ENCODE results near the gene FAM50A.
A peak's percentile ranks its signal among the peaks of the same experiment; 100 is the strongest.

Gene FAM50A

DNA sequence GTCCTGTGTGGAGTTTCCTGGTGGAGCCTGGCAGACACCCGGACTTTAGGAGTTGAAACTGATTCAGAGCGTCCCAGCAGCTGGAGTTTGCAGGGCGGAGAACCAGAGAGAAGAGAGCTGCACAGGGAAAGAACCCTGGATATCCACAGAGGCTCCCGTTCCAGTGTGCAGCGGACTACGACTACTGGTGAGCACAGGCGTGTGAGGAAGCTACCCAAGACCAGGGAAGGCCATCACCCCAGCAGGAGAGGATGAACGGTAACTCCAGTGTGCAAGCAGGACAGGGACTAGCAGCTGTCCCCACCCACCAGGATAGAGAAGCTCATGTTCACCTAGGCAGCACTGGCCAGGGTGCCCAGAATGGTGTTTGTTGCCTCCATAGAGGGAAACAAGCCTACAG is 32.9 kb downstream of the FAM50A start:
- H3K4me3 ChIP-seq (ENCODE audit: low read length) = no peak overlapping the region
- DNase-seq (ENCODE audit: low read depth, low spot score) = no peak

- DNase-seq (ENCODE audit: low read depth, low spot score) = no peak
- peak overlapping the region; percentile 68 for H3K4me3 ChIP-seq (ENCODE audit: low read length)
Measured at GRCh38 chrX:154477891-154478477, 34.0 kb downstream of the FAM50A start.

- H3K4me3 ChIP-seq (ENCODE audit: low read length) = peak within 1 kb of the TSS; percentile 68
Measured at GRCh38 chrX:154478728-154479622, 35.0 kb downstream of the FAM50A start, which contains the start of gene LAGE3. Gene LAGE3, minus strand, starts transcription at chrX:154479281. Its CDS starts 366 bp downstream, at chrX:154478915.

DNA sequence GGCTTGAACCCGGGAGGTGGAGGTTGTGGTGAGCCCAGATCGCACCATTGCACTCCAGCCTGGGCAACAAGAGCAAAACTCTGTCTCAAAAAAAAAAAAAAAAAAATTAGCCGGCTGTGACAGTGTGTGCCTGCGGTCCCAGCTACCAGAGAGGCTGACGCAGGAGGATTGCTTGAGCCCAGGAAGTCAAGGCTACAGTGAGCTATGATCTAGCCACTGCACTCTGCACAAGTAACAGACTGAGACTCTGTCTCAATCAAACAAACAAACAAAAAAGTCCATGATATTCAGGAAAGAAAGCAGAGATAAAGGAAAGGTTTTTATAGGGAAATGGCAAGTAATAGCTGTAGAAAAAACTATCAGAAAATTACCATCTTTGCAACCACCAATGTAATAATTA is 37.3 kb downstream of the FAM50A start:
- no peak for DNase-seq (ENCODE audit: low read depth, low spot score)
- no peak overlapping the region for H3K4me3 ChIP-seq (ENCODE audit: low read length)

More at GRCh38 chrX:154478728-154479622, 35.0 kb downstream of the FAM50A start, which contains the start of gene LAGE3:
- DNase-seq (ENCODE audit: low read depth, low spot score) = peak; percentile 82

GRCh38 chrX:154481911-154482601 is 38.1 kb downstream of the FAM50A start:
- H3K4me3 ChIP-seq (ENCODE audit: low read length) = no peak overlapping the region
- DNase-seq (ENCODE audit: low read depth, low spot score) = no peak

DNA sequence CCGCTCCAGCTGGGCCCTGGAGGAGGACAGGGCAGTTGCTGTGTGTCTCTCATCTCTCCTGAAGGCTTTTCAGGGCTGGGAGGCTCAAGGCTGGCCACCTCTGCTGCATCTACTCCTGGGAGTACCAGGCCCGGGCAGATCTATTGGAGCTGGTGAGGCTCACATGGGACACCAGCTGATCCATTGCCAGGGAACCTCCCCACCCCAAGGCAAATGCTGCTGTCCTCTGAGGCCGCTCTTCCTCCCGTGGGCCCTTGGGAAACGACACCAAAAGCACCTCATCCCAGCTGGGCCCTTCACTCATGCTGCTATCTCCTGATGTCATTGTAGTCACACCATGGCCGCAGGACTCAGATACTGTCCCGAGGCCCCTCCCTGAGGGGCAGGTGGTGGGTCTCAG is 38.8 kb downstream of the FAM50A start:
- H3K4me3 ChIP-seq (ENCODE audit: low read length) = no peak overlapping the region
- no peak for DNase-seq (ENCODE audit: low read depth, low spot score)

GRCh38 chrX:154483325-154483724 is 39.4 kb downstream of the FAM50A start:
- DNase-seq (ENCODE audit: low read depth, low spot score) = no peak
- no peak overlapping the region for H3K4me3 ChIP-seq (ENCODE audit: low read length)

- no peak overlapping the region for H3K4me3 ChIP-seq (ENCODE audit: low read length)
- no peak for DNase-seq (ENCODE audit: low read depth, low spot score)
Measured at GRCh38 chrX:154484255-154485149, 40.6 kb downstream of the FAM50A start.

DNA sequence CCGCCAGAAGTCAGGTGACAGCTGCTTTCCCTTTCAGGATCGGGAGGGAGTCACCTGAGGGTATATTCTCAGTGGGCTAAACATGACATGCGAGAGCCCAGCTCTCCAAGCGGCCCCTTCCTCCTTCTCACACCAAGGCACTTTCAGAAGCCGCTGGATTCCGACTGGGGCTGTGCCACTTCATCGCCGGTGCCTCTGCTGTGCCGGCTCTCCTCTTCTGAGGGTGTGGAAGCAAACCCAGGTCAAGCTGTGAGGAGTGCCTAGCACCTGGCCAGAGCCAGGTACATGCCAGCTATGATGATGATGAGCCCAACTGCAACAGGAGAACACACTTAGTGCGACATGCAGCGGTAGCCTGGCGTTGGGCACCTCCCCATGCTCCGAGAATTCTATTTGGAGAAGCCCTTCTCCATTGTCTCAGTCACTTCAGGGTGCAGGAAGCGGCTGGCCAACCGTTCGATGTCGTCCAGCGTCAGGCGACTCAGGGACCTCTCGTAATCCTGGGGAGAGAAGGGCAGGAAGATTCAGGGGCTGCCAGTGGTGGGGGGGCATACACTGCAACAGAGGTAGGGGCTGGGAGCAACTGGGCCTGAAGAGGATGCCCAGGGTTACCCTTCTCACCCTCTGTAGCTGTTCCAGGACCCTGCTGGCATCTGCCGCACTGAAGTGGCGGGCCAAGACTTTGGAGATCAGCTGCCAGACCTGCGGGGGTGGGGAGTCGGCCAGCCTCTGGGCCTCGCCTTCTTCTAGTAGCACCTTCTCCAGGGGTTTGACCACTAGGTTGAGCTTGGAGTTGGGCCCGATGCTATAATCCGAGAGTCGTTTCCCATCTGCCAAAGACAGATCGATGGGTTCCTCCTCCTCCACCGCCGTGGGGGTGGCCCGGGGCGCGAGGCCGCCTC is 41.5 kb downstream of the FAM50A start:
- no peak for DNase-seq (ENCODE audit: low read depth, low spot score)
- H3K4me3 ChIP-seq (ENCODE audit: low read length) = peak overlapping the region; percentile 66

GRCh38 chrX:154486052-154486395 is 42.1 kb downstream of the FAM50A start:
- no peak for DNase-seq (ENCODE audit: low read depth, low spot score)
- peak overlapping the region; percentile 66 for H3K4me3 ChIP-seq (ENCODE audit: low read length)

GRCh38 chrX:154486396-154487207 is 42.7 kb downstream of the FAM50A start, which contains the start of gene UBL4A:
Gene UBL4A, minus strand, starts transcription at chrX:154486615. Its CDS starts 31 bp downstream, at chrX:154486584.
- peak; percentile 21 for DNase-seq (ENCODE audit: low read depth, low spot score)
- peak within 1 kb of the TSS; percentile 66 for H3K4me3 ChIP-seq (ENCODE audit: low read length)

DNA sequence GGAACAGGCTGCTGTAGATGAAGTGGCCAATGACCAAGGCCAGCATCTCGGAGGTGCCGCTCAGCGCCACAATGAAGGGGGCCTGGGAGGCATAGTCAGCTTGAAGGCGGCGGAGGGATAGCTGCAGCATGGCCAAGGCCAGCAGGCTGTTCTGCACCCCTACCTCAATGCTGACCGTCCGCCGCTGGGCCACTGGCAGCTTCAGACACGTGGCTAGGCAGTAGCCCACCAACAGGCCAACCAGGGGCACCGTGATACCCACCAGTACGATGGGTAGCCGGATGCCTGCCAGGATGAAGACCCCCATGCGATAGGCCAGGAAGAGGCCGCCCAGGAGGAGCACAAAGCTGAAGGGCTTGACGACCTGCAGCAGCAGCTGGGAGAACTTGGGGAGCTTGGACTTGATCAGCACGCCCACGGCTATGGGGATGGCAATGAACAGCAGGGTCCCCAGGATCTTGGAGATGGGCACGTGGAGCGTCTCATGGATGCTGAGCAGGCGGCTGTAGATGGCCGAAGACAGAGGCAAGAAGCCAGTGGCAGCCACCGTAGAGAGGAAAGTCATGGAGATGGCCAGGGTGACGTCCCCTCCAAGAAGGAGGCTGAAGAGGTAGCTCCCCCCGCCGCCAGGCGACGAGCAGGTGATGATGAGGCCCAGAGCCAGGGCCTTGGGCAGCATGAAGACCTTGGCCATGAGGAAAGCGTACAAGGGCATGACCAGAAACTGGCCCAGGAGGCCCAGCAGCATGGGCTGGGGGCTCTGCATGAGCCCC is 43.8 kb downstream of the FAM50A start:
- DNase-seq (ENCODE audit: low read depth, low spot score) = no peak
- H3K4me3 ChIP-seq (ENCODE audit: low read length) = no peak overlapping the region

- no peak overlapping the region for H3K4me3 ChIP-seq (ENCODE audit: low read length)
- no peak for DNase-seq (ENCODE audit: low read depth, low spot score)
Measured at GRCh38 chrX:154488336-154489075, 44.6 kb downstream of the FAM50A start.

GRCh38 chrX:154489182-154489581 is 45.2 kb downstream of the FAM50A start:
- DNase-seq (ENCODE audit: low read depth, low spot score) = no peak
- no peak overlapping the region for H3K4me3 ChIP-seq (ENCODE audit: low read length)

DNA sequence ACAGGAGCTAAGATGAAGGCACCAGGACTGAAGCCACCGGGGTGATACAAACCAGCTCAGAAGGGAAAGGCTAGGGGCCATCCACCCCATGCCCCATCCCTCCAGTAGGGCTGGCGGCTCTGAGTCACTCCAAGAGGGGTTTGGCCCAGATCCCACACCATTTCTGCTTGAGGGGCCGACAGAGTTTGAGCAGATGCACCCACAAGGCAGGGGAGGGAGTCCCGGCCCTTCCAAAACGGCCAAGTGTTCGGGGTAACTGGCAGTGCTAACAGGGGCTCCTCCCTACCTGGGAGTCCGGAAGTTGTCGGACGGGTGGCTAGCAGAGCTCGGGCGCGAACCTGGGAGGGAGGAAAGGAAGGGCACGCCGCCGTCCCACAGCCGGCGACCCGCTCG is 46.1 kb downstream of the FAM50A start:
- H3K4me3 ChIP-seq (ENCODE audit: low read length) = peak overlapping the region; percentile 60
- no peak for DNase-seq (ENCODE audit: low read depth, low spot score)
